Activated naive CD4-positive, alpha-beta T cell treated with anti-CD3 and anti-CD28 coated beads, Interleukin-2, amount 50 U/mL, for 72 hours (primary cell): ENCODE data around the gene MLLT11. TPM values are rescaled to one million over a fixed set of nuclear protein-coding genes. Genes with fewer than 3 reads are reported as not detected.

Source experiments
- ATAC-seq, 2 donors: fragments of 150-1000 bp; cut with Tn5 transposase; 2 replicates each; pipeline ENCODE4 v1.10.0; 2021; ENCODE audit warnings: mild to moderate bottlenecking in 2 of 2, moderate library complexity in 2 of 2
- DNase-seq, 2 donors: peaks; one replicate each; pipeline ENCODE4 v3.0.0; 2021 to 2022; ENCODE audit warnings: low spot score in 2 of 2
- H3K27ac Mint-ChIP-seq, 2 donors: one replicate each; pipeline ENCODE4 v1.8.0; 2022; ENCODE audit warnings: mild to moderate bottlenecking in 2 of 2, mixed read lengths in 2 of 2
- H3K36me3 Mint-ChIP-seq, 2 donors: one replicate each; pipeline ENCODE4 v1.8.0; 2022; ENCODE audit warnings: mixed read lengths in 2 of 2
- H3K9me3 Mint-ChIP-seq, 2 donors: one replicate each; pipeline ENCODE4 v1.8.0; 2022; ENCODE audit warnings: mixed read lengths in 2 of 2
- total RNA-seq, 2 donors: library from RNA; stranded (reverse); gene quantifications; one replicate each; pipeline ENCODE4 v1.2.3, GENCODE V29; 2022

MLLT11 gene
- total RNA-seq, 2 donors from 2014 or later: 5.6 TPM

DNA sequence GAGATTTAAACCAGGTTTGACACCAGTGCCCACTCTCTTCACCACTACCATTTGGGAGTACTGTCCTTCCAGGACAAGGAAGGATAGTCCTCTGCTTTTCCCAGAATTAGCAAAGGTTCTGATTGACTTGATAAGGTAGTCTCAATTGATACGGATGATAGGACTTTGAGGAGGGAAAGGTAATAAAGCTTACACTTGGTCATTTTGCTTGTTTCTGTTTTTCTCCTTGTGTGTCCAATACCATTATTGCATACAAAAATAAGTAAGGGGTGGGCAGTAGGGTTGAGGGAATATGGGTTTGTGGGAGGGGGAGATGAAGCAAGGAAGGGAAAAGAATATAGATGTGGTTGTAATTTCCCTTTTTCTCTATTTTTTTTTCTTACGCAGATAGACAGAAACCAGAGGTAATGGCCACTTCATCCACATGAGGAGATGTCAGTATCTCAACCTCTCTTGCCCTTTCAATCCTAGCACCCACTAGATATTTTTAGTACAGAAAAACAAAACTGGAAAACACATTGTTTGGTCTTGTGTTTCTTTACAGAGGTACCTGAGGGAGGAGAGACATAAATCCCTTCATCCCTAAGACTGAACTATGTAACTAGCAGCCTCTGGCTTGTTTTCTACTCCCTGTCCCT, 10.0 kb upstream of the MLLT11 start:
- Mint-ChIP-seq H3K36me3 (peaks cover 13 to 16% of the 10 kb centered on the region in 2 donors), H3K9me3 (no peaks in the 10 kb centered on the region), H3K27ac (no peak overlapping the region)
- ATAC-seq: no peak
- no peak for DNase-seq

- H3K36me3 Mint-ChIP-seq: peaks cover 18 to 22% of the 10 kb centered on the region in 2 donors
- ATAC-seq (no peak), DNase-seq (no peak)
- H3K9me3 Mint-ChIP-seq: no peaks in the 10 kb centered on the region
- H3K27ac Mint-ChIP-seq: peak overlapping the region in 1 of 2 donors; percentile 36
These were observed 8.7 kb upstream of the MLLT11 start for GRCh38 chr1:151051356-151052009.

DNA sequence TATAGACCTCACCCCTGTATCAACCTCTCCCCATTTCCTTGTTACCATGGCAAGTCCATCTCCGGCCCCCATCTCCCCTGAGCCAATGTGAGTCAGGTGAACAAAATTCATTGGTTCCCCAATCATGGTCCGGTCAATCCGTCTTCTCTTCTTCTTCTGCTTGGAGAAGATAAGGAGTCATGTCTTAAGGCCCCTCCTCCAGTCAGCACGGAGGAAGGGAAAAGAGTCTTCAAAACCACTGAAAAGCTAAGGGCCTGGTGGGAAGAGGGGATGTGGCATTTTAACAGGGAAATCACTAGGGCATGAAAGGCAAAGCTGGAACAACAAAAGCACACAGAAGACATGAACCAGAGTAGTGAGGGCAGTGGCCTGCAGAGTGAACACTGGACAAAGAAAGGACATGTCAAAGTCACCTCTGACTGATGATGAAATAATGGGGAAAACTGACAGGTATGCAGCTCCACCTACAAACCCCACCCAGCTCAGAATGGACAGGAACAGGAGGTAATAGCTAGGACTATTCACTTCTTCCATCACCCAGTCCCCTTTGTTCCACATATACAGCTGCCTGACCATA, 5.1 kb upstream of the MLLT11 start:
- ATAC-seq: no peak
- DNase-seq: no peak
- H3K36me3 Mint-ChIP-seq: peaks cover 50 to 55% of the 10 kb centered on the region in 2 donors
- H3K27ac Mint-ChIP-seq: peak overlapping the region; percentile 98 to 99
- H3K9me3 Mint-ChIP-seq: no peaks in the 10 kb centered on the region

GRCh38 chr1:151055581-151055980, 4.6 kb upstream of the MLLT11 start:
- Mint-ChIP-seq H3K9me3 (no peaks in the 10 kb centered on the region), H3K27ac (peak overlapping the region; percentile 98 to 99), H3K36me3 (peaks cover 50 to 55% of the 10 kb centered on the region in 2 donors)
- DNase-seq: no peak
- ATAC-seq: no peak

DNA sequence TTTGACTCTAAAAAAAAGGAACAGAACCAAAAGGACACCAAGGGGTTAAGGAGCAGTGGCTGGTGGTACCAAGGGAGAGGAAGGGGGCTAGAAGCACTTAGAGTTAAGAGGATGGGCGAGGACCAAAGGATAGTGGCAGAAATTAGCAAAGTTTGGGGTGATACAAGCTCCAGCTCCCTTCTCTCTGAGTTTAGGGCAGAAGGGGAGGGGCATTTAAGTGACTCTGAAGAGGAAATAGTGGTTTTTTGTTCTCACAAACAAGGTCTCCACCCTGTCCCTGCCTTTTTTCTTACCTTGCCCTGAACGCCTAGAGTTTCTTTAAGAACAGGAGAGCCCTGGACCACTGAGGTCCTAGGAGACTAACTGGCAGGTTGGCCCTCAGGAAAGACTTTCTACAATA, 4.0 kb upstream of the MLLT11 start:
- Mint-ChIP-seq H3K9me3 (no peaks in the 10 kb centered on the region), H3K27ac (peak overlapping the region; percentile 98 to 99), H3K36me3 (peaks cover 50 to 55% of the 10 kb centered on the region in 2 donors)
- peak in 1 of 2 donors; percentile 16 for DNase-seq
- ATAC-seq: no peak

GRCh38 chr1:151058692-151059091, 1.5 kb upstream of the MLLT11 start:
- Mint-ChIP-seq H3K27ac (peak overlapping the region; percentile 98 to 99), H3K36me3 (peaks cover 49 to 55% of the 10 kb centered on the region in 2 donors), H3K9me3 (no peaks in the 10 kb centered on the region)
- ATAC-seq (no peak), DNase-seq (peak in 1 of 2 donors; percentile 33)

GRCh38 chr1:151059109-151060006, 839 bp upstream of the MLLT11 start, which contains the start of gene CDC42SE1:
Gene CDC42SE1, minus strand, starts transcription at chr1:151059622. Its CDS starts 3,892 bp downstream, at chr1:151055730.
- ATAC-seq (peak; percentile 66 to 90), DNase-seq (peak; percentile 85 to 86)
- peaks cover 43 to 51% of the 10 kb centered on the region in 2 donors for H3K36me3 Mint-ChIP-seq
- no peaks in the 10 kb centered on the region for H3K9me3 Mint-ChIP-seq
- H3K27ac Mint-ChIP-seq: peak within 1 kb of the TSS; percentile 98 to 99

DNA sequence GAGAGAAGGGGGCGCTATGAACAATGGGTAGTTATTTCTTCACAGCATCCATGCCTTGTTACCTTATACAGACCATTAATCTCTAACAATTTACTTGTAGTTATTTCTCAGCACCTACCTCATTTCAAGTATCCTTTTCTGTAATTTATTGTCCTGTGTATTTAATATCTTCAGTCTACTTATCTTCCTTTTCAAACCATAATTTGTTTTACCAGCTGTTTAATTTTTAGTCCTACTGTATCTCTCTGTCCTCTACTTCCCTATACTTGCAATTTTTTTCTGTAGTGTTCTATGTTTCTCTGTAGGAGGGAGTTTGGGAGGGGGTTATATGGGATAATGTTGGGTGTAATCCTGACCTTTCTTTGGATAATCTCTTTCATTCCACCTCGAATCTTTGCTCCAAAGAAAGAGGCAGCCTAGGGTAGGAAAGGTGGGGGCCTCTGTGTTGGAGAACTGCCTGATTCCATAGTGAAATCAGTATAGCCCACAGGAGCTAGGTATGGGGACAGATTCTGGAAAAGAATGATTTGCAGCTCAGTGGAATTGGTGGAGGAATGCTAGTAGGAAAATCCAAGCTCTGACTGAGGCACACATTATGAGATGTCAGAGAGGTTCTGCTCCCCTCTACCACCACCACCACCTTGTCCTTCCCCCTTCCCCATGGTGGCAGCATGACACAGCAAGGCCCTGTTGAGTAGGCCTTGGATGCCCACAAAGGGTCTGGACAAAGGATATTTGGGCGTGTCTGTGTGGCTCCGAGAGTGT, 642 bp downstream of the MLLT11 start:
- Mint-ChIP-seq H3K36me3 (peaks cover 34 to 38% of the 10 kb centered on the region in 2 donors), H3K9me3 (no peaks in the 10 kb centered on the region), H3K27ac (peak overlapping the region; percentile 71 to 98)
- no peak for ATAC-seq
- DNase-seq: no peak

DNA sequence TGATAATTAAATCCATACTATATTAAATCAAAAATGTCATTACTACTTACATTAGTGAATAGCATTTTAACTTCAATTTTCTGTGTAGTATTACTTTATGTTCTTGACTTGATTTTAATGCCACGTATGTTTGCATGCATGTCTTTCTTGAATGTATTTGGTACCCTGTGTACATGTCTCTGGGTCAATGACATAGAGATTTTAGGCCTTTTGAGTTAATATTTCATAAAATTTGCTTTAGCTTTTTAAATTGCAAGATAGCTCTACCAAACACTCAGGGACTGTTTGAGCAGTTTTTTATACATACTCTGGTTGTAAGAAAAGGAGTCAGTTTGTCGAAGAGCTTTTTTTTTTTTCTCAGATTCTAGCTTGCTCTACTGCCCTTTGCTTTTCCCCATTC, 1.5 kb downstream of the MLLT11 start:
- peaks cover 30 to 31% of the 10 kb centered on the region in 2 donors for H3K36me3 Mint-ChIP-seq
- H3K9me3 Mint-ChIP-seq: no peaks in the 10 kb centered on the region
- H3K27ac Mint-ChIP-seq: no peak overlapping the region
- DNase-seq (no peak), ATAC-seq (no peak)

DNA sequence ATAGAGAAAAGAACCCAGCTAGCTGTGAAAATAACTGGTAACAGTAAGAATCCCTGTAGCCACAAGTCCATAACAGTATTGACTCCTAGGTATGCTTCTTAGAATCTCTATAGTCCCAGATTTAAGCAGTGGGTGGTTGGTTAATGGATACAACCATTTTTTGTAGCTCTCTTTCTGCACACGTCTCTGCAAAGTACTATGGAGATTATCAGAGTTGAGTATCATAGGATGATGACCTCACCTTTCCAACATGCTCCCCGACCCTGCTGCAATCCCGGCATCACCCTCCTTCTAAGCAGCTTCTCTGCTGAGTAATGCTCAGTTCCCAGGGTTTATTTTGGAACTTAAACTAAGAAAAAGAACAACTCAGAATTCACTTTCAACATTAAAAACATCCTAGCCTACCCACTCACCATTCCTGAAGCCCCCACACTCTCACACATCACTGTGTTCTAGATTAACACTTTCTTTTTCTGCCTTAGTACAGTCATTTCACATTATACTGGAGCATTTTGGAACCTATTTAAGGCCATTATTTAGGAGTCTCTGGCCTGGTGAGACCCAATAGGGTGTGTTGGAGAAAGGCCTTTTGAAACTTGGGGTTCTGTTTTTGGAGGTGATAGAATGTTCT, 2.7 kb downstream of the MLLT11 start:
- peaks cover 18 to 20% of the 10 kb centered on the region in 2 donors for H3K36me3 Mint-ChIP-seq
- H3K9me3 Mint-ChIP-seq: no peaks in the 10 kb centered on the region
- no peak overlapping the region for H3K27ac Mint-ChIP-seq
- no peak for ATAC-seq
- no peak for DNase-seq

- Mint-ChIP-seq H3K36me3 (peaks cover 2% of the 10 kb centered on the region in 2 donors), H3K9me3 (no peaks in the 10 kb centered on the region), H3K27ac (no peak overlapping the region)
- no peak for ATAC-seq
- DNase-seq: no peak
These were observed 5.0 kb downstream of the MLLT11 start for GRCh38 chr1:151065089-151065645.

- Mint-ChIP-seq H3K27ac (no peak overlapping the region), H3K9me3 (no peaks in the 10 kb centered on the region), H3K36me3 (peaks cover 7 to 10% of the 10 kb centered on the region in 2 donors)
- DNase-seq: peak in 1 of 2 donors; percentile 9
- ATAC-seq: no peak
These were observed 7.0 kb downstream of the MLLT11 start for GRCh38 chr1:151067185-151067584.

DNA sequence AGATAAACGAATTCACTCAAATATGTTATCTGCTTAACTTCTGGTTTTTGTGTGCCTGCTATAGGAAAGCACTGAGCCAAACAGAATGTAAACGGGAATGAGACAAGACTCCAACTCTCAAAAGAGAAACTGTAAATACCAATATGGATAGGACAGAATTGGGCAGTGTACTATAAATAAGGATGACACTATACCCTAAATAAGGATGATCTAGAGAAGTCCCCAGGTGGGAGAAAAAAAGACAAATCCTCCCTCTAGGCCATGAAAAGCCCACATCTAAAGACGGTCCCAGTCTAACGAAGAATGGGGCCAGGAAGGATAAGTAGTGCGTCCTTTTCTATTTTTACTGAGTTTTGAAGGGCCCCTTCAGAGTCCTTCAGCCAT, 8.9 kb downstream of the MLLT11 start:
- DNase-seq: no peak
- peaks cover 7 to 10% of the 10 kb centered on the region in 2 donors for H3K36me3 Mint-ChIP-seq
- H3K9me3 Mint-ChIP-seq: no peaks in the 10 kb centered on the region
- no peak for ATAC-seq
- H3K27ac Mint-ChIP-seq: peak overlapping the region; percentile 99 to 100

- ATAC-seq (peak; percentile 91 to 92), DNase-seq (peak; percentile 88 to 96)
- H3K36me3 Mint-ChIP-seq: peaks cover 7 to 10% of the 10 kb centered on the region in 2 donors
- peak within 1 kb of the TSS; percentile 99 to 100 for H3K27ac Mint-ChIP-seq
- no peaks in the 10 kb centered on the region for H3K9me3 Mint-ChIP-seq
These were observed 10.5 kb downstream of the MLLT11 start, which contains the start of gene GABPB2 for GRCh38 chr1:151070474-151071276. Gene GABPB2, plus strand, starts transcription at chr1:151070761. Its CDS starts 17,429 bp downstream, at chr1:151088190.
